MG63 (cell line): ENCODE data around the gene RTN4R. TPM values are rescaled to one million over a fixed set of nuclear protein-coding genes. Genes with fewer than 3 reads are reported as not detected.

ENCODE experiments used
- DNase-seq: peaks from one replicate; pipeline ENCODE4 v3.0.0-alpha.2; 2020
- H3K27me3 ChIP-seq: fragments of 250-450 bp; sonication (Bioruptor Pico); 2 replicates; pipeline ENCODE4 v1.5.1; 2020; ENCODE audit warnings: mild to moderate bottlenecking, moderate library complexity
- H3K36me3 ChIP-seq: fragments of 250-450 bp; sonication (Bioruptor Pico); 2 replicates; pipeline ENCODE4 v1.5.1; 2020; ENCODE audit warnings: mild to moderate bottlenecking, moderate library complexity
- H3K4me3 ChIP-seq: fragments of 250-450 bp; sonication (Bioruptor Pico); 2 replicates; pipeline ENCODE4 v1.5.1; 2020; ENCODE audit warnings: mild to moderate bottlenecking, moderate library complexity
- H3K9me3 ChIP-seq: fragments of 250-450 bp; sonication (Bioruptor Pico); 2 replicates; pipeline ENCODE4 v1.5.1; 2020; ENCODE audit warnings: mild to moderate bottlenecking, moderate library complexity
- total RNA-seq: library from RNA; depleted of rRNA; stranded (reverse); fragments of >200 nt; shearing (Covaris generic); gene quantifications from 2 replicates; pipeline ENCODE4 v1.2.3, GENCODE V29; 2014; ENCODE audit warnings: low replicate concordance

RTN4R gene
- total RNA-seq, 1 experiment from 2014 or later: 5.7 TPM

DNA sequence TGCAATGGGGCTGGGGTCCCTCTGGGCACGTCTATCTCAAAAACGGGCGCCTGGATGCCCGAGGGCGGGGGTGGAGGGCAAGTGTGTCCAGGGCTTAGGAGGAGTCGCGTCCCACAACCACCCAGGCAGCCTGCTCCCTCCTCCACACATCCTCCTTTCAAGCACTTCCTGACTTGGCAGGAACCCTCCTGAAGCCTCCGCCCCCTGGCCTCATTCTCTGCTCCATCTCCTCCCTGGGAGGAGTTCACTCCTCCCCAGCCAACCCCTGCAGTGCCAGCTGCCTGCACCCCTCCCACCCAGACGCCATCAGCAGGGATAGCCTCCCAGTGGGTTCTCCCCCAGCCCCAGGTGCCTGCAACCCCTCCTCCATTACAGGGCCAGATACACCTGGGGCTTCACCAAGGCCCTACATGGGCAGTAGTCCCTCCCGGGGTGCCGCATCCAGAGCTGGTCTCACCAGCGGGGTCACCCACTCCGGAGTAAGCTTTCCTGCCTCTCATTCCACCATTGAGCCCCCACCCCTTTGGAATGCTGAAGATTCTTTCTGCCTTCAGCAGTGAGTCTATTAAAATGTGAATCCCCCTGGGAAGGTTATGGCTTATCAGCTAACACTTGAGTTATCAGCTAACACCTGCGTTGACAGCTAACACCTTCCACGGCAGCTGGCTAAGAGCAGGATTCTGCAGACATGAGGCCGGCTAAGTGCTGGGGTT lies 24.4 kb downstream of the RTN4R start:
- H3K27me3 ChIP-seq: no peaks in the 10 kb centered on the region
- H3K9me3 ChIP-seq: no peaks in the 10 kb centered on the region
- no peaks in the 10 kb centered on the region for H3K36me3 ChIP-seq
- no peak overlapping the region for H3K4me3 ChIP-seq
- peak; percentile 83 for DNase-seq

DNA sequence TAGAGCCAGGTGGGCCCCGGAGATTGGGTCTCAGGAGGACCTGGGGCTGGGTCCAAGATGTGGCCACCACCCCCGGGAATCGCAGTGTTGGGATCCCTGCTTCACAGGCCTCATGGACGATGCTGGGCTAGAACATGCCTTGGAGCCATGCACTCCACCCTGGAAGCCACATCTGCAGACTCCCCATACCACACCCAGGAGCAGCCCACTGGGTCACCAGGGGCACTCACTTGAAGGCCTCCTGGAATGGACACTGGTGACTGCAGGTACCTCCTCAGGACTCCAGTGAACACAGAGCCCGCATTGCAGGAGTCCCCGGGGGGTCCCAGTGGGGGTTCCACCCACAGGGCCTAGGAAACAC lies 25.0 kb downstream of the RTN4R start:
- Histone ChIP-seq H3K9me3 (no peaks in the 10 kb centered on the region), H3K36me3 (no peaks in the 10 kb centered on the region), H3K27me3 (no peaks in the 10 kb centered on the region), H3K4me3 (no peak overlapping the region)
- no peak for DNase-seq

DNA sequence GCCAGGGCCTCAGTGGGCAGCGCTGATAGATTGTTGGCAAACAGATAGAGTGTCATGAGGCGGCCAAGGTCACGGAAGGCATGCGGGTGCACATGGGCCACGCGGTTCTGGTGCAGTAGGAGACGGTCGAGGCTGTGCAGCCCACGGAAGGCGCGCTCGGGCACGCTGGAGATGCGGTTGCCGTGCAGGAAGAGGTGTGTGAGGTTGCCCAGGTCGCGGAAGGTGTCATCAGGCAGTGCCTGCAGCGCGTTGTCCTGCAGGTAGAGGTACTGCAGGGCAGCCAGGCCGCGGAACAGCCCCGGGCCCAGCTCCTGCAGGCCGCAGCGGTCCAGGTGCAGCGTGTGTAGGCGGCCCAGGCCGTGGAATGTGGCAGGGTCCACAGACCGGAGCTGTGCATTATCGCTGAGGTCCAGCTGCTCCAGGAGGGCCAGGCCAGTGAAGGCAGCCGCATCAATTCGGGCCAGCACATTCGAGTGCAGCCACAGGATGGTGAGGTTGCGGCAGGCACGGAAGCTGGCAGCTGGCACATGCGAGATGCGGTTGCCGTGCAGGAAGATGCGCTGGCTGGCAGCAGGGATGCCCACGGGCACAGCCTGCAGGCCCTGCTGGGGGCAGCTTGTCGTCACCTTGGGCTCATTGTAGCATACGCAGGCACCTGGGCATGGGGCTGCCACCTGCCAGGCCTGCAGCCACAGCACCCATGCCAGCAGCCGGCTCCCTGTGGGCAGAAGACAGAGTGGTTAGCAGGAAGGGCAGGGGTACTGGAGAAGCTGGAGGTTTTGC lies 25.5 kb downstream of the RTN4R start:
- H3K4me3 ChIP-seq: no peak overlapping the region
- DNase-seq: no peak
- H3K36me3 ChIP-seq: no peaks in the 10 kb centered on the region
- H3K9me3 ChIP-seq: no peaks in the 10 kb centered on the region
- no peaks in the 10 kb centered on the region for H3K27me3 ChIP-seq

DNA sequence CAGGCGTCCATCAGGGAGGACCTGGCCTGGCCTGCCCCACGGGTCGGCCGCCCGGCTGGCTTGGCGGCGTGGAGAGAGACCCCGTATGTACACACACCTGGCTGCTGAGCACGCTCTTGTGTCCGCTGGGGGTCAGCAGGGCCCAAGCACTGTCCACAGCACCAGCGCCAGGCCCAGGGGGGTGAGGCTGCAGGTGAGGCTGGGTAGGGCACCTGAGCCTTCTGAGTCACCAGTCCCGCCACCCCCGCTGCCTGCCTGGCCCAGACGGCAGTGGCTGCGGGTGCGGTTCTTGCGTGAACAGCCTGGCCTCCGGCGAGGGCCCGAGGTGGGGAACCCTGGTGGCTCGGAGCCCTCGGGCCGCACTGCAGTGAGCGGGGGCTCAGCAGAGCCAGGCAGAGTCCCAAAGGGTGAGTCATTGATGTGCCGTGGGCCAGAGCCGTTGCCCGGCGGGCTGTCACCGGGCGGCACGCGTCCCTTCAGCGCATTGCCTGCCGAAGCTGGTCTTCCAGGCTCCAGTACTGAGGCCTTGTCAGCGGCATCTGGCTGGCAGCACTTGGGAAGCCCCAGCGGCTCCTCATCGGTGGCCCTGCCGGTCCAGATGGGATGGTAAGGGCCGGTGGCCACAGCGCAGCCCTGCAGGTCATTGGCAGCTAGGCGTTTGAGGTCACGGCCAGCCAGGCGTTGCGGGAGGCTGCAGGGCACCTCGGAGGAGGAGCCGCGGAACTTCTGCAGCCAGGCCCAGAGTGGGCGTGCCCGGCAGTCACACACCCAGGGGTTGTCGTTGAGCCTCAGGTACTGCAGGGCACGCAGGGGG lies 26.3 kb downstream of the RTN4R start:
- no peaks in the 10 kb centered on the region for H3K36me3 ChIP-seq
- no peaks in the 10 kb centered on the region for H3K27me3 ChIP-seq
- no peaks in the 10 kb centered on the region for H3K9me3 ChIP-seq
- no peak overlapping the region for H3K4me3 ChIP-seq
- no peak for DNase-seq

DNA sequence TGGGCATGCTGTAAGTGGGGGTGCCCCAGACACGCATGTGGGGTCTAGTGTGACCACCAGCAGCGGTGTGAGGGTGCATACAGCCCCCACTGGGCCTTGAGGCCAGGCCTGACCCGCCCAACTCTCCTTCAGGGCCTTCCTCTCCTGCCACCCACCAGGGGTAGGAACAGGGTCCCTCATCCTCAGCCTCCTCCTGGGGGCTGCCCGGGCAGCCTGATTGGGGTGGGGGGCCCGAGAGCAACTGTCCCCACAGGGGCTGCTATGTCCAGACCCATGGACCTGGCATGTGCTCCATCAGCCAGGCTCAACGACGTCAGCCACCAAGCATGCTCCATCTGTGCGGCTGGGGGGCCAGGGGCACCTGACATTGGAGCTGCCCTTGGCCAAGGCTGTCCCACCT lies 27.2 kb downstream of the RTN4R start:
- no peaks in the 10 kb centered on the region for H3K36me3 ChIP-seq

DNA sequence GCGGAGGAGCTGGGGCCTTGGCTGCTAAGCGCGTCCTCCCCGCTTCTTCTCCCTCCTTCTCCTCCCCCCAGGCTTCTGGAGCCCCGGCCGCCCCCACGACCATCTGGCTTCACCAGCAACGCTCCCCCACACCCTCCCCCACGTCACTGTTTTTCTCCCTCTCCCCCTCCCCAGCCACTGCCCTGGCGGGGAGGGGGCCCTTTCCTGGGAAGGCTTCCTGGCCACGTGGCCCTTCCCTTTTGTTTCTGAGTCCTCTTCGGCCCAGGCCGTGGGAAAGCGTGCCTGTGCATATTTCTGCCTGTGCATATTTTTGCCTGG lies 27.7 kb downstream of the RTN4R start:
- DNase-seq: no peak
- Histone ChIP-seq H3K36me3 (no peaks in the 10 kb centered on the region), H3K4me3 (no peak overlapping the region), H3K9me3 (no peaks in the 10 kb centered on the region), H3K27me3 (no peaks in the 10 kb centered on the region)

More for the DNA sequence above, 27.2 kb downstream of the RTN4R start:
- Histone ChIP-seq H3K4me3 (no peak overlapping the region), H3K27me3 (no peaks in the 10 kb centered on the region), H3K9me3 (no peaks in the 10 kb centered on the region)
- DNase-seq: no peak

DNA sequence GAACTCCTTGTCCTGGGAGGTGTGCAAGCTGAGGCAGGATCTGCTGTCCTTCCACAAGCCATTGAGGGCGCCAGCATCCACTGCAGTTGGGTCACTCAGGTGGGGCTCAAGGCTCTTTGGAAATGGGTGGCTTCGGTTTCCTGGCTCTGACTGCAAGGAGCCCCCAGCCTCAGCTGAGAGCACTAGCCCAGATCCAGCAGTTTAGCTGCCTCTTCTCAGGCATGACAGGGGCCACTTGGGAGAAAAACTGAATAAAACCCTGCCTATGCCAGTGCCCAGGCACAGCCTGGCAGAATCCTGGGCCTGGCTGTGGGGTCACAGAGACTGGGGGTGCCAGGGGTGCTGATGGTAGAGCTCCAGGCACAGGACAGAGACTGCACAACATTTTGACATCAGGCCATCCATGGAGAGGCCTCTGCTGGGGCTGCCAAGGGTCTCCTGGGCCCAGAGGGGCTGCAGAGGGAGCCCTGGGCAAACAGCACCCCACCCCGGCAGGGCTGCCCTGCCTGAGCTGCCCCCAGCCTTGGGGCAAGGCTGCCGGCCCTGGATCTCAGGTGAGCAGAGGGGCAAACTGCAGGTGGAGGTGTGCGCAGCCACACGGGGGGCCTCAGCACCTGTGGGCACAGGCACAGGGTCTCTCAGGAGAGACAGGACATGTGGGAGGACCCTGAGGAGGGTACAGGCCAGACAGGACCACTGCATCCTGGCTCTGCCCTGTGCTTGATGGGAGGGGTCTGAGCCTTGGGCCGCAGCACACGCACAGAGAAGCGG lies 28.3 kb downstream of the RTN4R start:
- Histone ChIP-seq H3K27me3 (no peaks in the 10 kb centered on the region), H3K9me3 (no peaks in the 10 kb centered on the region), H3K36me3 (no peaks in the 10 kb centered on the region), H3K4me3 (no peak overlapping the region)
- DNase-seq: no peak

DNA sequence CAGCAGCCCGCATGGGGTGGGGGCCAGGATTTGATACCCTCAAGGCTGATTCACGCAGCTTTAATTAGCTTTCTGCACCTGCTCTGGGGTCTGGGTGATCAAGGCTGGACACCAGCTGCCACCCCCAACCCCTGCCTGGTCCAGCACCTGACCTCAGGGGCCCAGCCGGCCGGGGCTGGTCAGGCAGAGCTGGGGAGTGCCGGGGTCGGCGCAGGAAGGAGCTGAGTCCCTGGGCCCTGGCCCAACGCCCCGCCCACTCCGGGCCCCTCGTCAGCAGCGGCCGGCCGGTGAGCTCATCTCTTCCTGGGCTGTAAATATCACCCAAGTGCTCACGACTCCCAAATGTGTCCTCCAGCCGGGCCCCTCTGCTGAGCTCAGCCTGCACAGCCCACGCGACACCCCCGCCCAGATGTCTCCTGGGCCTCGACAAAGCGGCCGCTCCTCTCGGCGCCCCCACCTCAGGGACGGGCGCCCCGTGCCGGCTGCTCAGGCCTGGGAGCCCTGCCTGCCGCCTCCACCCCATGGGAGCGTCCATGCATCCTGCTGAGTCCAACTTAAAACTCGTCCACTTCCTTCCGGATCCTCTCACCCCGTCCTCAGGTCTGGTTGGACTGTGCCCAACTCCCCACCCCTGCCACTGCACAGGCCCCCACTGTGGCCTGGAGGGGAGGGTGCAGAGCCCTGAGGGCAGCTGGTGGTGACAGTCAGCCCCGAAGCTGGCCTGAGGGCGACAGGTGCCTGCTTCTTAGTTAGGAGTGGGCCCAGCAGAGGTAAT lies 29.0 kb downstream of the RTN4R start:
- Histone ChIP-seq H3K27me3 (no peaks in the 10 kb centered on the region), H3K4me3 (no peak overlapping the region), H3K9me3 (no peaks in the 10 kb centered on the region), H3K36me3 (no peaks in the 10 kb centered on the region)
- no peak for DNase-seq

DNA sequence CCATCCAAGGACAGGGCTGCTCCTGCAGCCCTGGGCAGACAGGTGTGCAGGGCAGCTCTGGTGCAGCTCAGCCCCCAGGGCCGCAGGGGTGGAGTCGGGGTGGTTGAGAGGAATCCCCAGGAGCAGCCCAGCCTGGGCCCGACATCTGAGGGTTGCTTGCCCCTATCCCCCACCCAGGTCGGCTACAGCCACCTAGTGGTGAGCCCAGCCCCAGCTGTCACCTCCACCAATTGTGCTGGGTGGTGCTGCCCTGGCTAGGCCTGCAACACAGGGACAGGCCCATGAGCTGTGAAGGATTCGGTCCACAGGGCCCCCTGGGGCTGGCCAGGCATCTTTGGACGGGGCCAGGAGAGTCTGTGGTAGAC lies 29.6 kb downstream of the RTN4R start:
- no peak for DNase-seq
- H3K4me3 ChIP-seq: no peak overlapping the region
- H3K9me3 ChIP-seq: no peaks in the 10 kb centered on the region

DNA sequence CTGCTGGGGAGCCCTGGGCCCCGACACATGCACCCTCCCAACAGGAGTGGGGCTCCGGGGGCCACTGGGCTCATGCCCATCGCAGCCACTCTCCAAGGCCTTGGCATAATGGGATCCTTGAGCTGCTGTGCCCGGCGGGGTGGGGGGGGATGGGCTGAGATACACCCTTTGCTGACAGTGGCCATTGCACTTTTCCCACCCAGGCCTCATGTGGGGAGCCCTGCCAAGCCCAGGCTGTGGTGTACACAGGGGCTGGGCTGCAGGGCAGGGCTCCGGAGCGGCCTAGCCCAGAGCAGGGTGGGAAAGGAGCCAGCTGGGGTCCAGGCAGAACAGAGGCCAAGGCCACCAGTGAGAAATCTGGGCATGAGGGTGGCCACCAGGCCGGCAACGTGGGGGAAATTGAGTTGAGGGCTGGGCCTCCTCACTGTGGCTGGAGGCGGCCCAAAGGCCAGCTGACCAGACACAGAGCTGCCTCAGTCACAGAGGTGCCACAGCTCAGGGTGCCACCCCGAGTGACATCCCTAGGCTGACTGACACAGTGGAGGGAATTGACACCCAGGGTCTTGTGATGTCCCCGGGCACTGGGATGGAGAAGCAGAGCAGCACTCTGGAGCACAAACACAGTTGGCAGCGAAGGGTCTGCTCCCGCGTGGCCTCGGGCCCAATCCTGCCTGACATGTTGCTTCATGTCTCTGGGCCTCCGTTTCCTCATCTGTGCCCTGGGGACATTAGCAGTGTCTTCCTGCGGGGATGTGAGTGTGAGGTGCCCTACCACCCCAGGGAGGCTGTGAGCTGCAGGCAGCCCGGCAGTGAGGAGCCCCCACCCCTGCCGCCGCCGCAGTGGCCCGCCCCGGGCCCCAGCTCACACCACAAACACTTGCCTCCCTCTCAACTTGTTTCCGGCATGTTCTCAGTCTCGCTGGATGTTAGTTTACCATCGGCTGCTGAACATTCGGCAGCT lies 30.4 kb downstream of the RTN4R start:
- no peak overlapping the region for H3K4me3 ChIP-seq
- H3K27me3 ChIP-seq: no peaks in the 10 kb centered on the region
- H3K36me3 ChIP-seq: no peaks in the 10 kb centered on the region
- no peak for DNase-seq
- no peaks in the 10 kb centered on the region for H3K9me3 ChIP-seq

More for the DNA sequence above, 29.6 kb downstream of the RTN4R start:
- H3K36me3 ChIP-seq: no peaks in the 10 kb centered on the region
- no peaks in the 10 kb centered on the region for H3K27me3 ChIP-seq

DNA sequence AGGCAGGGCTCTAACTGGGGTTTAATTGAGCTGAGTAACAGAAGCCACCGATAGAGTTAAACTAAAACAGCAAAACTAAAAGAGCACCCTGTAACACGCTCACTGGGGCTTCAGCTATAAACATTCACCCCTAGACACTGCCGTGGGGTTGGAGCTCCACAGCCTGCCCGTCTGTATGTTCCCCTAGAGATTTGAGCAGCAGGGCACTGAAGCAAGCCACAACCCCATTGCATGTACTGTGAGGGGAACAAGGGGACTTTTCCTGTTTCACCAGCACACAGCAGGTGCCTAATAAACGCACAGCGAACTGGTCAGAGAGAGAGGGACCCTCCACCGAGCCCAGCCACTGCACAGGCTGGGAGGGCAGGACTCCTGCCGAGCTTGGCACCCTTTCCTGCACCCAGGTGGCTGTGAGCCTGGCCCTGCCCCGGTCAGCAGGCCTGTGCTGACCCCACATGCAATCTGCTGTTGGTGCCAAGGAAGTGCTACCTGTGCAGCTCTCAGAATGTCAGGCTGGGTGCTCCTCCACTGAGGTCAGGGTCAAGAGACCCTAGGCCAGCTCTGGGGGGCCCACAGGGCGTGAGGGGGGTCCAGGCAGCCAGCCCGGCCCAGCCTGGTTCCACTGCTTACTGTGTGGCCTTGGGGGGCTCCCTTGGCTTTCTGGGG lies 31.9 kb downstream of the RTN4R start:
- no peaks in the 10 kb centered on the region for H3K9me3 ChIP-seq
- DNase-seq: no peak
- no peak overlapping the region for H3K4me3 ChIP-seq
- no peaks in the 10 kb centered on the region for H3K36me3 ChIP-seq
- no peaks in the 10 kb centered on the region for H3K27me3 ChIP-seq

DNA sequence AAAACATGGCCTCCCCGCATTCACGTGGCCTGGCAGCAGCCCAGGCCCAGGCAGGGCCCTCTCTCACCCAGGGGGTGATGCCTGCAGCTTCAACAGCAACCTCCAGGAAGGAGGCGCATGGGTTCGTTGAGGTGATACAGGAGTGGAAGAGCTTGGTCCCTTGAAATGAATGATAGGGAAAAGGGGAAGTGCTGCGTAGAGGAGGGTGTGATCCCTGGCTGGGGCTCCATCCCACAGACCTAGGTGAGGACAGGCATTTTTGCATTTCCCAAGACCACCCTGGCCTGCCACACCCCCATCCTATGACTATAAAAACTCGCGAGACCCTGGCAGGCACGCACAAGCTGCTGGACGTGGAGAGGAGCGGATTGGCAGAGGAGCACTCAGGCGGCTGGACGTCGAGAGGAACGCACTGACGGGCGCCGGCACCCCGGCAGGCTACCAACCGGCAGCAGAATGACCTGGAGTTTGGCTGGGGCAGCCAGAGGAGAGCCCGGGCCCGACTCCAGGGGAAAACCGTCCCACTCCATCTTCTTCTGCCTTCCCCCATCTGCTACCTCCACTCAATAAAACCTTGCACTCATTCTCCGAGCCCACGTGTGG lies 32.6 kb downstream of the RTN4R start:
- Histone ChIP-seq H3K9me3 (no peaks in the 10 kb centered on the region), H3K4me3 (no peak overlapping the region), H3K36me3 (no peaks in the 10 kb centered on the region), H3K27me3 (no peaks in the 10 kb centered on the region)
- no peak for DNase-seq

DNA sequence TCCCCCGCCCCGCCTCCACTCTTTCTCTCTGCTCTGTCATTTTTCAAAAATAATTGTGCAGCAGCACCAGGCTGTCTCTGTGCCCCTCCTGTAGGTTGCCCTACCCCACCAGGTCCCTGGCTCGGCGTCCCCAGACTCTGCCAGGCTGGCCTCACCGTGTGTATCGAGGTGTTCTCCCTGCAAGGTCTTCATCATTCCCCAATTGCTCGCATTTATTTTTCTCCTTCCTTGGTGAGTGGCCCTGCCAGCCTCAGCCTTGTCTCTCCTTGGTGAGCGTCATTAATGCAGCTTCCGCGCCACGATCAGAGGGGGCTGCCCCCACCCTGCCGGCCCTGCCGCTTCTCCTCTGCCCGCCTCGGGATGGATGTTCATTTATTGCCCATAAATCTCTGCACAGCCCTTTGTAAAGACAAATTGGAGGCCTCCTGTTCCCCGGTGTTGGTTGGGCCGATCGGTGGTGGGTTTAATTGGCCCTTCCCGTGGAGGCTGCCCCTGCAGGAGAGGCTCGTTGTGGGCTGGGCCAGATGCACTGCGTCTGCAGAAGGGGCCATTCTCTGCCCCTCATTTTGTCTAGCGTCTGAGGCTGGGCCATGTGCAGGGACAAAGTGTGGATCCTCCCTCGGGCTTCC lies 33.2 kb downstream of the RTN4R start:
- H3K27me3 ChIP-seq: no peaks in the 10 kb centered on the region
- DNase-seq: no peak
- no peaks in the 10 kb centered on the region for H3K36me3 ChIP-seq
- no peak overlapping the region for H3K4me3 ChIP-seq
- H3K9me3 ChIP-seq: no peaks in the 10 kb centered on the region

DNA sequence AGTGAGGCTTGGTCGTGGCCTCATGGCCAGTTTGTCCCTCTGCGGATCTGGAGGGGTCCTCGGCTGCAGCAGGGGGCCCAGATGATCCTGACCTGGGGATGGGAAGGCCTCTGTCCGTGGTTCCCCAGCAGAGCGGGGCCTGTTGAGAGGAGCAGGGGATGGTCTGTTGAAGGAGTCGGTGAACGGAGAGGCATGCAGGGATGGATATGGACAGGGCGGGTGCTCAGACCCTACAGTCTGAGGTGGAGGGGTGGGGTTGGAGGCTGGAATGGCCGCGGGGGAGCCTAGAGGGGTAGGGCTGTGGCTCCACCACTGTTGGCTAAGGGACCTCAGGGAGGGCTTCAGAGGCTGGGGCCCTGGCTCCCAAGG lies 33.8 kb downstream of the RTN4R start:
- no peaks in the 10 kb centered on the region for H3K9me3 ChIP-seq
- no peak for DNase-seq
- H3K27me3 ChIP-seq: no peaks in the 10 kb centered on the region

More for the DNA sequence above, 33.8 kb downstream of the RTN4R start:
- Histone ChIP-seq H3K36me3 (no peaks in the 10 kb centered on the region), H3K4me3 (no peak overlapping the region)
